Transverse colon (tissue), 4 donors: ENCODE data around the gene ARHGAP42.

Source experiments
- CTCF ChIP-seq, 5 experiments: fragments of 200-600 bp in 3 of 5; fragments of 450-650 bp in 2 of 5; sonication (generic) in 3 of 5; IDR thresholded peaks; 1 replicate in 2 of 5; 2 replicates in 3 of 5; pipeline ENCODE4 v1.5.1; 2016 to 2017; ENCODE audit warnings: antibody characterized with exemption in 5 of 5, inconsistent platforms in 3 of 5, mild to moderate bottlenecking in 2 of 5, moderate library complexity in 1 of 5
- POLR2A ChIP-seq: fragments of 450-650 bp; IDR thresholded peaks from one replicate; pipeline ENCODE4 v1.6.1; 2016; ENCODE audit warnings: antibody characterized with exemption, mild to moderate bottlenecking, moderate library complexity
- POLR2AphosphoS5 ChIP-seq, 3 donors: sonication (generic); formaldehyde crosslinking; IDR thresholded peaks; one replicate each; pipeline ENCODE4 v1.6.1; 2016; ENCODE audit warnings: antibody characterized with exemption in 3 of 3

GRCh38 chr11:100801225-100801999 lies 114.3 kb downstream of the ARHGAP42 start:
- TF ChIP-seq CTCF (IDR thresholded peaks at IDR 0.05) (no peak), POLR2A (no peak), POLR2AphosphoS5 (IDR thresholded peaks at IDR 0.05) (no peak)
